BLaER1 (cell line): ENCODE measurements around the gene PIP5K1B.

Source experiments
- H3K27ac ChIP-seq: shearing (Covaris generic); formaldehyde crosslinking; 2 replicates; pipeline ENCODE4 v1.8.1; 2022
- H3K27me3 ChIP-seq: shearing (Covaris generic); formaldehyde crosslinking; 2 replicates; pipeline ENCODE4 v1.8.1; 2022
- H3K36me3 ChIP-seq: shearing (Covaris generic); formaldehyde crosslinking; 2 replicates; pipeline ENCODE4 v1.8.1; 2022
- H3K4me1 ChIP-seq: shearing (Covaris generic); formaldehyde crosslinking; 2 replicates; pipeline ENCODE4 v1.8.1; 2022
- H3K4me2 ChIP-seq: shearing (Covaris generic); formaldehyde crosslinking; 2 replicates; pipeline ENCODE4 v1.8.1; 2022
- H3K4me3 ChIP-seq: shearing (Covaris generic); formaldehyde crosslinking; 2 replicates; pipeline ENCODE4 v1.8.1; 2022
- H3K9ac ChIP-seq: shearing (Covaris generic); formaldehyde crosslinking; 2 replicates; pipeline ENCODE4 v1.8.1; 2022
- H3K9me3 ChIP-seq: shearing (Covaris generic); formaldehyde crosslinking; 2 replicates; pipeline ENCODE4 v1.8.1; 2022
- H4K20me1 ChIP-seq: shearing (Covaris generic); formaldehyde crosslinking; 2 replicates; pipeline ENCODE4 v1.8.1; 2022
- Cebpa-rat ChIP-seq: shearing (Covaris generic); IDR thresholded peaks from 2 replicates; pipeline ENCODE4 v1.8.1; 2022

Gene PIP5K1B

DNA sequence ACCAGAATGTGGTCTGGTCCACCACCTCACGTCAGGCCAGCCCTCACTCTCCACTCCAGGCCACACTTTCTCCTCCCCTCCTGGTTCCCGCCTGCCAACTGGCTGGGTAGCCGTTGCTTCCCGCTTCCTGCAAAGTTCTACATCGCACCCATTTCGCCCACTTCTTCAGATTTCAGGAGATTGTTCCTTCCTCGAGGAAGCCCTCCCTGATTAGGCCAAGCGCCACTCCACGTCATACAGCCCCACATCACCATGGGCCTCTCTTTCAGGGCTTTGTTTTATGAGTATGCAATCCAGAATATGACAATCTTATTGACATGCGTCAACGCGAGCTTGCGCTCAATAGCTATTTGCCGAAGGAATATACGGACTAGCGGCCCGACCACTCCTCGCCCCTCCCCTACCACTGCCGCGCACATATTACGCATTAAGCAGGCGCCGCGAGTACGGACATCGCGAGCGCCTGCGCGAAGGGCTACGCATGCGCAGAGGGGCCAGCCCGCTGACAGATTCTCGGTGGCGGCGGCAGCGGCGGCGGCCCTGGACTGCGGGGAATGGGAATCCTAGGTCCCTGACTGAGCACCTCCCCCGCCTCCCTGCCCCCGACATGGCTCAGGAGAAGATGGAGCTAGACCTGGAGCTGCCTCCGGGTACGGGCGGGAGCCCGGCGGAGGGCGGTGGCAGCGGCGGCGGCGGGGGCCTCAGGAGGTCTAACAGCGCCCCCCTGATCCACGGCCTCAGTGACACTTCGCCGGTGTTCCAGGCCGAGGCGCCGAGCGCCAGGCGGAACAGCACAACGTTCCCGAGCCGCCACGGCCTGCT is 74.7 kb downstream of the PIP5K1B start:
- Histone ChIP-seq H3K4me3 (peak overlapping the region; percentile 84), H3K4me1 (peaks cover 49% of the 10 kb centered on the region), H3K27me3 (no peaks in the 10 kb centered on the region), H4K20me1 (peaks cover 47% of the 10 kb centered on the region), H3K4me2 (peak overlapping the region; percentile 95), H3K27ac (peak overlapping the region; percentile 90), H3K36me3 (no peaks in the 10 kb centered on the region), H3K9me3 (no peaks in the 10 kb centered on the region), H3K9ac (peak overlapping the region; percentile 91)
- no peak for TF ChIP-seq Cebpa-rat

DNA sequence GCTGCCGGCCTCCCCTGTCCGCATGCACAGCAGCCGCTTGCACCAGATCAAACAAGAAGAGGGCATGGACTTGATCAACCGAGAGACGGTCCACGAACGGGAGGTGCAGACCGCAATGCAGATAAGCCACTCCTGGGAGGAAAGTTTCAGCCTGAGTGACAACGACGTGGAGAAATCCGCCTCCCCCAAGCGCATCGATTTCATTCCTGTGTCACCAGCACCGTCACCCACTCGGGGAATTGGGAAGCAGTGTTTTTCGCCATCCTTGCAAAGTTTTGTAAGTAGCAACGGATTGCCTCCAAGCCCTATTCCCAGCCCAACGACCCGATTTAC is 75.3 kb downstream of the PIP5K1B start:
- H3K27me3 ChIP-seq, result no peaks in the 10 kb centered on the region
- no peaks in the 10 kb centered on the region for H3K9me3 ChIP-seq
- H3K36me3 ChIP-seq, result no peaks in the 10 kb centered on the region
- H3K4me3 ChIP-seq, result peak overlapping the region; percentile 84
- peak overlapping the region; percentile 90 for H3K27ac ChIP-seq
- peak overlapping the region; percentile 91 for H3K9ac ChIP-seq
- TF ChIP-seq Cebpa-rat, result no peak
- H4K20me1 ChIP-seq, result peaks cover 52% of the 10 kb centered on the region
- peaks cover 52% of the 10 kb centered on the region for H3K4me1 ChIP-seq
- H3K4me2 ChIP-seq, result peak overlapping the region; percentile 95

DNA sequence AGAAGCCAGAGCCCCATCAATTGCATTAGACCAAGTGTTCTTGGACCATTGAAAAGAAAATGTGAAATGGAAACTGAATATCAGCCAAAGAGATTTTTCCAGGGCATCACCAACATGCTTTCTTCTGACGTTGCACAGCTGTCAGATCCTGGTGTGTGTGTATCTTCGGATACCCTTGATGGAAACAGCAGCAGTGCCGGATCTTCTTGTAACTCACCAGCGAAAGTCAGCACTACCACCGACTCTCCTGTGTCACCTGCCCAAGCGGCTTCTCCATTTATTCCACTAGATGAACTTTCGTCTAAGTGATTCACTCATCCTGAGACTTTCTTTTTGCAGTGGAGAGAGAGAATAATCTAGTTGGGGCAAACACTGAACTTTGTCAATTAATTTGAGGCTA is 75.7 kb downstream of the PIP5K1B start:
- peaks cover 52% of the 10 kb centered on the region for H4K20me1 ChIP-seq
- H3K4me3 ChIP-seq, result peak overlapping the region; percentile 84
- peaks cover 52% of the 10 kb centered on the region for H3K4me1 ChIP-seq
- no peaks in the 10 kb centered on the region for H3K27me3 ChIP-seq
- peak overlapping the region; percentile 91 for H3K9ac ChIP-seq
- no peak for TF ChIP-seq Cebpa-rat
- H3K4me2 ChIP-seq, result peak overlapping the region; percentile 95
- H3K9me3 ChIP-seq, result no peaks in the 10 kb centered on the region
- no peaks in the 10 kb centered on the region for H3K36me3 ChIP-seq
- H3K27ac ChIP-seq, result peak overlapping the region; percentile 90

DNA sequence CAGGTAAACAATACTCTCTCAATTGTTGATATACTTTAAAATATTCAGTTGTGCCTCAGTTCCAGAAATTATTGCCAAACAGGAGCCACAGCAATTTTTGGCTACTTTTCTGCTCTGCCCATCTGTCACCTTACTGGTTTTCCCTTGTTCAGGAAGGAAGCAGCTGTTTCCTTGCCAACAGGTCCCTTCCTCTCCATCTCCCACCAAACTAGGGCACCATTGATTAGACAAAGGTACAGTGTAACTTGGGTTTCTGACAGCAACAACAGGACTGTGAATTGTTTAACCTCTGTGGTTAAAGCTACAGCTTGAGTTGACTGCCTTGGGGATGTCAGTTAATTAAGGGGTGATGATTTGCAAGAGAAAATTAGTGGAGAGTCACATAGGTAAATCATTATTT is 76.9 kb downstream of the PIP5K1B start:
- H4K20me1 ChIP-seq, result peaks cover 52% of the 10 kb centered on the region
- no peak for TF ChIP-seq Cebpa-rat
- peak overlapping the region; percentile 95 for H3K4me2 ChIP-seq
- peaks cover 52% of the 10 kb centered on the region for H3K4me1 ChIP-seq
- H3K36me3 ChIP-seq, result peaks cover 3% of the 10 kb centered on the region
- no peaks in the 10 kb centered on the region for H3K27me3 ChIP-seq
- no peak overlapping the region for H3K27ac ChIP-seq
- H3K9ac ChIP-seq, result peak overlapping the region; percentile 49
- peak overlapping the region; percentile 84; the same call in 1 of the 2 replicates for H3K4me3 ChIP-seq
- no peaks in the 10 kb centered on the region for H3K9me3 ChIP-seq

DNA sequence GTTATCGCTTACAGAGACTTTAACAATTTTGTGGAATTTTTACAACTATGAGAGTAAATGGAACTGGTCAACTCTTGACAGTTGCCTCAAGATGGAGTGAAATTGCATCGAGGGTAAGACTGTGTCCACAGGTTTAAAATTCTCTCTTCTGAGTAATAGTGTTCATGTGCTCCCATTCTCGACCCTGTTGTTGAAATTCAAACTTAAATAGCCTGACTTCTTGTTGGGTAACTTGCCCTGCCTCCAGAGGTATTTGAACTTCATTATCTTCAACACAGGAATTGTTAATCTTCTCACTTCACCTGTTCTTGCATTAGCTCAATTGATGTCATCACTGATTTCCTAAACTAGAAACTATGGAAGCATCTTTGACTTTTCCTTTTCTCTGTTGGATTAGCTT is 77.5 kb downstream of the PIP5K1B start:
- no peaks in the 10 kb centered on the region for H3K9me3 ChIP-seq
- H4K20me1 ChIP-seq, result peaks cover 52% of the 10 kb centered on the region
- no peak overlapping the region for H3K27ac ChIP-seq
- H3K9ac ChIP-seq, result no peak overlapping the region
- H3K27me3 ChIP-seq, result no peaks in the 10 kb centered on the region
- H3K4me2 ChIP-seq, result peak overlapping the region; percentile 95
- no peak for TF ChIP-seq Cebpa-rat
- peaks cover 6% of the 10 kb centered on the region for H3K36me3 ChIP-seq
- H3K4me3 ChIP-seq, result no peak overlapping the region
- H3K4me1 ChIP-seq, result peaks cover 52% of the 10 kb centered on the region

DNA sequence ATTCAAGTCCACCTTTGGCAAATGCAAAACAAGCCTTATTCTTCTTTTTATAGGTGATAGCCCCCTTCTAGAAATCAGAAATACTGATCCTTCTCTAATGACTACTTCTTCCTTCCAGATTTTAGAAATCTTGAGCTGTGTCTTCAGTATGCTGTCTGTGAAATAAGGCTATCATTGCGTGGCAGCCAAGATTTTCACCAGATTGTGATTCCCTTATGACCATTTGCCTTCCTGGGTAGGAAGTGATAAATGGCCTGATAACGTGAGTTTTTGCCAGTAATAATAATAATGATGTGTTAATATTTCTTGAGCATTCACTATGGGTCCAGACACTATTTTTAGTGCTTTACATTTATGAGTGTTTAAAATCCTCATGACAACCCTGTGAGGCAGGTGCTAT is 80.9 kb downstream of the PIP5K1B start:
- no peak for TF ChIP-seq Cebpa-rat
- Histone ChIP-seq H3K36me3 (peaks cover 6% of the 10 kb centered on the region), H3K9ac (no peak overlapping the region), H3K9me3 (no peaks in the 10 kb centered on the region), H3K4me2 (no peak overlapping the region), H3K27me3 (no peaks in the 10 kb centered on the region), H4K20me1 (peaks cover 44% of the 10 kb centered on the region), H3K4me1 (peaks cover 40% of the 10 kb centered on the region), H3K27ac (no peak overlapping the region), H3K4me3 (no peak overlapping the region)

DNA sequence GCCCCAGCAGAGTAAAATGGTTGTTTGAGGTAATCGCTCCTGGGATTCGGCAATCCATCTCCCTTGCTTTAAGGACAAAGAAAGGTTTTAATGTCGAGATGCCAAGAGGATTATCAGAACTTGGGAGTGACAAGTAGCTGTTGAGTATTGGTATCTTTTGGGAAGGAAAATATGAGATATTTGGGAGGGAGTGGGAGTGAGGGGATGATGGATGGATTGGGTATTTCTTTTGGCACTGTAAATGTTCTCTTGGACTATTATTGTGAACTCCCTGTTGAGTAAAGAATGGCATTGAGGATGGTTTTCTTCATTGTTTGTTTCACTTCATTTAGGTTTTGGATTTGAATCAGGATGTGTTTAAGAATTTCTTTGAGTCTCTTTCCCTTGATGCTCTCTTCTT is 86.1 kb downstream of the PIP5K1B start:
- Histone ChIP-seq H3K4me1 (no peaks in the 10 kb centered on the region), H3K27ac (no peak overlapping the region), H3K9me3 (no peaks in the 10 kb centered on the region), H3K36me3 (peaks cover 6% of the 10 kb centered on the region), H3K27me3 (no peaks in the 10 kb centered on the region), H3K9ac (no peak overlapping the region), H3K4me2 (no peak overlapping the region), H3K4me3 (no peak overlapping the region), H4K20me1 (no peaks in the 10 kb centered on the region)
- TF ChIP-seq Cebpa-rat, result no peak

DNA sequence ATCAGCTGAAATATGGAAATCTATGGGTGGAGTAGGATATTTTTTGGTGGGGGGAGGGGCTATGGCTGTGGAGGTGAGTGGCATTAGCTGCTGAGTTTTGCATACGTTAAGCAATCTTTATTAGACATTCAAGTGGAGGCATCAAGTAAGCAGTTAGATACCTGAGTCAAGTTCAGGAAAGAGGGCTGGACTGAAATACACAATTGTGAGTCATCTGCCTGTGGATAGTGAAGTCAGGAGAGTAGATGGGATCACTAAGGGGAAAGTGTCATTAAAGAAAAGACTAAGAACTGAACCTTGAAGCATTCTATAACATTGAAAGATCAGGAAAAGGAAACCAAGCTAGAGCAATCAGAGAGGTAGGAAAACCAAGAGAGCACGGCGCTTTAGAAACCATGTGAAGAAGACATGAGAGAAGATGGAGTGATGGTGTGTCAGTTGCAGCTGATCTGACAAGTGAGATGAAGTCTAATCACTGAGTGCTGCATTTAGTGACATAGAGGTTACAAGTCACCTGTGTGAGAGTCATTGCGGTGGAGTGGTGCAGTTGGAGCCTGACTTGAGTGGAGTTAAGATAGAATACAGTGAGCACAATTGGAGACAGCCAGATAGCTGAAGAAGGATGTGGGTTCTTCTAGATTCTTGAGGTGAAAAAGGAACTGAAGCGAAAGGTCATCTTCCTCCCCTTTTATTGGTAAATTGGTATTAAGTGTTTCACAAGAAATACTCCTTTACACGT is 88.7 kb downstream of the PIP5K1B start:
- Histone ChIP-seq H3K27me3 (no peaks in the 10 kb centered on the region), H3K9me3 (no peaks in the 10 kb centered on the region), H3K9ac (no peak overlapping the region), H3K4me2 (no peak overlapping the region), H3K4me1 (peaks cover 4% of the 10 kb centered on the region; the same call in 1 of the 2 replicates), H3K27ac (no peak overlapping the region), H3K36me3 (no peaks in the 10 kb centered on the region), H4K20me1 (no peaks in the 10 kb centered on the region), H3K4me3 (no peak overlapping the region)
- TF ChIP-seq Cebpa-rat, result no peak

DNA sequence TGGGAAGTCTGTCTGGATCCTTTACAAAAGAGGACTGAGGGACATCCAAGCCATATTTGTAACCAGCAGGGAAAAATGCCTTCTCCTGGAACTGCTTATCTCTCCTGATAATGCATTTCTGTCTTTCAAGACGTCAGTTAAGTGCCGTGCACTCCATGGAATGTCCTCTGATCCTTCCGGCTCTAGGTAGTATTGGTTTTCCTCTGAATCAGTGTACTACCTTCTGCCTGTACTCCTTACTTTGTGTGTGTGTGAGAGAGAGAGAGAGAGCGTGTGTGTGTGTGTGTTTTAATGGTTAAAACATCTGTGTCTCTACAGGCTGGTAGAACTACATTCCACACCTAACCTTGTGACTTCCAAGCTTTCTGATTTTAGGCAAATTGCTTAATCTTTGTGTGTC is 89.9 kb downstream of the PIP5K1B start:
- Histone ChIP-seq H4K20me1 (no peaks in the 10 kb centered on the region), H3K27ac (no peak overlapping the region), H3K36me3 (no peaks in the 10 kb centered on the region), H3K4me2 (no peak overlapping the region), H3K4me3 (no peak overlapping the region), H3K27me3 (no peaks in the 10 kb centered on the region), H3K9me3 (no peaks in the 10 kb centered on the region), H3K9ac (no peak overlapping the region), H3K4me1 (peaks cover 4% of the 10 kb centered on the region; the same call in 1 of the 2 replicates)
- no peak for TF ChIP-seq Cebpa-rat

DNA sequence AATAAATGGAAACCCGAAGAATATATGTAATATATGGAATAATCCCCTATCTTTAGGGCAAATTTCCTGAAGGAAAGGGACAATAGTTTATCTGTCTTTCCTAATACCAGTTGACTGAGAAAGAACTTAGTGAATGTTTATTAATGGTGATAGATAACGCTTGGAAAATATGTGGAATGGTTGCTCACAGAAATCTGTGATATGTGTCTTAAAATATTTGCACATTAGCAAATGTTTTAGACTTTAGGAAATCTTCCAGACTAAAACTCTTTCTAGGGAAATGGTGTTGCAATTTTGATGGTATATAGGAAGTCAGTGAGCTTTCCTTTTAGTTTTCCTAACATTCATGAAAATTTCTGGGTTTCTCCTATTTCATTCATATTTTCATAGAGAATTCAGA is 90.4 kb downstream of the PIP5K1B start:
- Histone ChIP-seq H3K9me3 (no peaks in the 10 kb centered on the region), H3K4me3 (no peak overlapping the region), H3K9ac (no peak overlapping the region), H3K36me3 (no peaks in the 10 kb centered on the region), H3K27ac (no peak overlapping the region), H4K20me1 (no peaks in the 10 kb centered on the region), H3K4me2 (no peak overlapping the region), H3K4me1 (peaks cover 4% of the 10 kb centered on the region; the same call in 1 of the 2 replicates), H3K27me3 (no peaks in the 10 kb centered on the region)
- TF ChIP-seq Cebpa-rat, result no peak
